NB4 (cell line): ENCODE measurements around the gene RNF44.
A peak's percentile ranks its signal among the peaks of the same experiment; 100 is the strongest.

Source experiments
- CTCF ChIP-seq: IDR thresholded peaks from one replicate; pipeline ENCODE4 v1.5.1; 2012; ENCODE audit warnings: low read depth, low read length
- POLR2A ChIP-seq: IDR thresholded peaks from 2 replicates; pipeline ENCODE4 v1.6.1; 2011; ENCODE audit warnings: mild to moderate bottlenecking; ENCODE audit not compliant: insufficient read length; ENCODE audit errors: extremely low read depth

- TF ChIP-seq CTCF: no peak
- TF ChIP-seq POLR2A: peak; percentile 55
Observed at GRCh38 chr5:176543428-176544182, 6.4 kb upstream of the RNF44 start.
